Progenitor cell of endocrine pancreas (in vitro differentiated cells): ENCODE results near the gene METTL16. TPM values are rescaled to one million over a fixed set of nuclear protein-coding genes. Genes with fewer than 3 reads are reported as not detected.

Experiments
- DNase-seq: peaks from one replicate; pipeline ENCODE4 v3.0.0; 2021; ENCODE audit warnings: low spot score; ENCODE audit not compliant: unreplicated experiment
- H3K27ac Mint-ChIP-seq: 2 replicates; pipeline ENCODE4 v1.8.0; 2021; ENCODE audit warnings: mild to moderate bottlenecking, moderate library complexity, mixed read lengths
- H3K27me3 Mint-ChIP-seq: 2 replicates; pipeline ENCODE4 v1.8.0; 2021; ENCODE audit warnings: mixed read lengths
- H3K36me3 Mint-ChIP-seq: 2 replicates; pipeline ENCODE4 v1.8.0; 2022; ENCODE audit warnings: mixed read lengths; ENCODE audit not compliant: insufficient read depth
- H3K4me1 Mint-ChIP-seq: 2 replicates; pipeline ENCODE4 v1.8.0; 2021; ENCODE audit warnings: low read depth, mixed read lengths
- H3K4me3 Mint-ChIP-seq: 2 replicates; pipeline ENCODE4 v1.8.0; 2021; ENCODE audit warnings: low read depth, mild to moderate bottlenecking, moderate library complexity, mixed read lengths
- H3K9me3 Mint-ChIP-seq: 2 replicates; pipeline ENCODE4 v1.8.0; 2021; ENCODE audit warnings: low read depth, mixed read lengths
- total RNA-seq: library from RNA; stranded (reverse); gene quantifications from 2 replicates; pipeline ENCODE4 v1.2.1, GENCODE V29; 2021
- TF ChIP-seq, protein P1 (sequence below): fragments of 200-600 bp; sonication (generic); IDR thresholded peaks from one replicate; pipeline ENCODE4 v1.5.0; 2021; ENCODE audit warnings: antibody characterized with exemption, mild to moderate bottlenecking; ENCODE audit not compliant: unreplicated experiment

METTL16 gene
- total RNA-seq, 1 donor from 2014 or later, result 43.8 TPM

- no peak for DNase-seq
- Mint-ChIP-seq H3K36me3 (peaks cover 3% of the 10 kb centered on the region), H3K4me3 (no peak overlapping the region), H3K4me1 (peaks cover 6% of the 10 kb centered on the region), H3K9me3 (no peaks in the 10 kb centered on the region), H3K27ac (no peak overlapping the region), H3K27me3 (no peaks in the 10 kb centered on the region)
- TF ChIP-seq, protein P1, sequence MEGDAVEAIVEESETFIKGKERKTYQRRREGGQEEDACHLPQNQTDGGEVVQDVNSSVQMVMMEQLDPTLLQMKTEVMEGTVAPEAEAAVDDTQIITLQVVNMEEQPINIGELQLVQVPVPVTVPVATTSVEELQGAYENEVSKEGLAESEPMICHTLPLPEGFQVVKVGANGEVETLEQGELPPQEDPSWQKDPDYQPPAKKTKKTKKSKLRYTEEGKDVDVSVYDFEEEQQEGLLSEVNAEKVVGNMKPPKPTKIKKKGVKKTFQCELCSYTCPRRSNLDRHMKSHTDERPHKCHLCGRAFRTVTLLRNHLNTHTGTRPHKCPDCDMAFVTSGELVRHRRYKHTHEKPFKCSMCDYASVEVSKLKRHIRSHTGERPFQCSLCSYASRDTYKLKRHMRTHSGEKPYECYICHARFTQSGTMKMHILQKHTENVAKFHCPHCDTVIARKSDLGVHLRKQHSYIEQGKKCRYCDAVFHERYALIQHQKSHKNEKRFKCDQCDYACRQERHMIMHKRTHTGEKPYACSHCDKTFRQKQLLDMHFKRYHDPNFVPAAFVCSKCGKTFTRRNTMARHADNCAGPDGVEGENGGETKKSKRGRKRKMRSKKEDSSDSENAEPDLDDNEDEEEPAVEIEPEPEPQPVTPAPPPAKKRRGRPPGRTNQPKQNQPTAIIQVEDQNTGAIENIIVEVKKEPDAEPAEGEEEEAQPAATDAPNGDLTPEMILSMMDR, result no peak
Observed at GRCh38 chr17:2379489-2380225, 132.0 kb downstream of the METTL16 start.

GRCh38 chr17:2378905-2379304 lies 132.8 kb downstream of the METTL16 start:
- no peak overlapping the region for H3K27ac Mint-ChIP-seq
- peaks cover 4% of the 10 kb centered on the region for H3K4me1 Mint-ChIP-seq
- peaks cover 3% of the 10 kb centered on the region for H3K36me3 Mint-ChIP-seq
- no peaks in the 10 kb centered on the region for H3K27me3 Mint-ChIP-seq
- no peaks in the 10 kb centered on the region for H3K9me3 Mint-ChIP-seq
- H3K4me3 Mint-ChIP-seq, result no peak overlapping the region
- DNase-seq, result no peak
- TF ChIP-seq, protein P1, result no peak

DNA sequence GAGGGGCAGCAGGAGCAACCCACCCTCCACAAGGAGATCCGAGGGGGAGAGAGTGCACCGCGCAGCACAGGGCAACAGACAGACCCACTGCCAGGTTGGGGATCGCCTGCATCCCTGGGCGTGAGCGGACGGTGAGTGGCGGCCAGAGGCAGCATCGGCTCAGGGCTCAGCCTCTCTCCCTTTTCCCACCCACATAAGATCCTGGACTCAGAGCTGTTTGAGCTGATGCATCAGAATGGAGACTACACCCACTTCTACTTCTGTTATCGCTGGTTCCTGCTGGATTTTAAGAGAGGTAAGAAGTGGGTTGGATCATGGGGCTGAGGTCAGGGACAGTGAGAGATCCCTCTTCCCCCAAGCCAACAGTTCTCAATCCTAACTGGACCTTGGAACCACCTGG lies 134.0 kb downstream of the METTL16 start:
- H3K27ac Mint-ChIP-seq, result no peak overlapping the region

GRCh38 chr17:2376107-2376506 lies 135.6 kb downstream of the METTL16 start:
- peaks cover 3% of the 10 kb centered on the region for H3K36me3 Mint-ChIP-seq
- H3K4me1 Mint-ChIP-seq, result no peaks in the 10 kb centered on the region
- H3K27me3 Mint-ChIP-seq, result no peaks in the 10 kb centered on the region
- H3K9me3 Mint-ChIP-seq, result no peaks in the 10 kb centered on the region
- H3K4me3 Mint-ChIP-seq, result no peak overlapping the region
- H3K27ac Mint-ChIP-seq, result no peak overlapping the region
- DNase-seq, result no peak
- TF ChIP-seq, protein P1, result no peak

More for the DNA sequence above, 134.0 kb downstream of the METTL16 start:
- no peaks in the 10 kb centered on the region for H3K4me1 Mint-ChIP-seq
- no peaks in the 10 kb centered on the region for H3K27me3 Mint-ChIP-seq
- TF ChIP-seq, protein P1, result no peak
- H3K4me3 Mint-ChIP-seq, result no peak overlapping the region
- H3K9me3 Mint-ChIP-seq, result no peaks in the 10 kb centered on the region
- peaks cover 3% of the 10 kb centered on the region for H3K36me3 Mint-ChIP-seq
- no peak for DNase-seq

DNA sequence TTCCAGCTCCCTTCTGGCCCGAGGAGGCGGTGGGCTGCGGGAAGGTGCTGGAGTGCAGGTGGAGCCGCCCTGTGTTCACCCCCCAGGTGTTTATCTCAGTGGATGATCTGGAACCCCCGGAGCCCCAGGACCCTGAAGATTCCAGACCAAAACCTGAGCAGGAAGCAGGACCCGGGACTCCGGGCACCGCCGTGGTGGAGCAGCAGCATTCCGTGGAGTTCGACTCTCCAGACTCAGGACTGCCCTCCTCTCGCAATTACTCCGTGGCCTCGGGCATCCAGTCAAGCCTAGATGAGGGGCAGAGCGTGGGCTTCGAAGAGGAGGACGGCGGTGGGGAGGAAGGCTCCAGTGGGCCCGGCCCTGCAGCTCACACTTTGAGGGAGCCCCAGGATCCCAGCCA lies 136.3 kb downstream of the METTL16 start:
- TF ChIP-seq, protein P1, result no peak
- H3K4me1 Mint-ChIP-seq, result no peaks in the 10 kb centered on the region
- H3K36me3 Mint-ChIP-seq, result peaks cover 3% of the 10 kb centered on the region
- no peak for DNase-seq
- no peak overlapping the region for H3K4me3 Mint-ChIP-seq
- no peaks in the 10 kb centered on the region for H3K9me3 Mint-ChIP-seq
- no peak overlapping the region for H3K27ac Mint-ChIP-seq
- no peaks in the 10 kb centered on the region for H3K27me3 Mint-ChIP-seq
